Neural progenitor cell (in vitro differentiated cells): ENCODE results near the gene PLCG1.

Experiments
- CTCF ChIP-seq: fragments of 200-600 bp; sonication (generic); IDR thresholded peaks from 2 replicates; pipeline ENCODE4 v1.5.1; 2017; ENCODE audit warnings: antibody characterized with exemption, mild to moderate bottlenecking
- EZH2 ChIP-seq: fragments of 200-600 bp; sonication (generic); IDR thresholded peaks from 2 replicates; pipeline ENCODE4 v1.6.1; 2017; ENCODE audit warnings: antibody characterized with exemption, mild to moderate bottlenecking, moderate library complexity
- EZH2phosphoT487 ChIP-seq: fragments of 200-600 bp; sonication (generic); IDR thresholded peaks from 2 replicates; pipeline ENCODE4 v1.6.1; 2017; ENCODE audit warnings: antibody characterized with exemption

GRCh38 chr20:41175201-41175651 is 37.9 kb downstream of the PLCG1 start:
- TF ChIP-seq CTCF (no peak), EZH2phosphoT487 (no peak), EZH2 (no peak)
